HFF-Myc (cell line): ENCODE data around the gene CRY2.

ENCODE experiments used
- DNase-seq: peaks from one replicate; pipeline ENCODE4 v3.0.0-alpha.2; 2011; ENCODE audit warnings: low read depth; ENCODE audit errors: extremely low read depth
- H3K4me3 ChIP-seq: replicated peaks from 2 replicates; pipeline ENCODE4 v1.5.1; 2011; ENCODE audit warnings: low read depth, mild to moderate bottlenecking, control low read depth, low read length
- CTCF ChIP-seq: IDR thresholded peaks from 2 replicates; pipeline ENCODE4 v1.5.1; 2012; ENCODE audit warnings: mild to moderate bottlenecking, low read depth, low read length, control low read depth; ENCODE audit errors: missing control alignments

Gene CRY2

GRCh38 chr11:45918962-45919675 lies 71.8 kb downstream of the CRY2 start:
- no peak for TF ChIP-seq CTCF
- peak overlapping the region; percentile 95 for H3K4me3 ChIP-seq
- no peak for DNase-seq

GRCh38 chr11:45919806-45920530 lies 72.7 kb downstream of the CRY2 start:
- TF ChIP-seq CTCF = no peak
- DNase-seq = no peak
- H3K4me3 ChIP-seq = no peak overlapping the region

DNA sequence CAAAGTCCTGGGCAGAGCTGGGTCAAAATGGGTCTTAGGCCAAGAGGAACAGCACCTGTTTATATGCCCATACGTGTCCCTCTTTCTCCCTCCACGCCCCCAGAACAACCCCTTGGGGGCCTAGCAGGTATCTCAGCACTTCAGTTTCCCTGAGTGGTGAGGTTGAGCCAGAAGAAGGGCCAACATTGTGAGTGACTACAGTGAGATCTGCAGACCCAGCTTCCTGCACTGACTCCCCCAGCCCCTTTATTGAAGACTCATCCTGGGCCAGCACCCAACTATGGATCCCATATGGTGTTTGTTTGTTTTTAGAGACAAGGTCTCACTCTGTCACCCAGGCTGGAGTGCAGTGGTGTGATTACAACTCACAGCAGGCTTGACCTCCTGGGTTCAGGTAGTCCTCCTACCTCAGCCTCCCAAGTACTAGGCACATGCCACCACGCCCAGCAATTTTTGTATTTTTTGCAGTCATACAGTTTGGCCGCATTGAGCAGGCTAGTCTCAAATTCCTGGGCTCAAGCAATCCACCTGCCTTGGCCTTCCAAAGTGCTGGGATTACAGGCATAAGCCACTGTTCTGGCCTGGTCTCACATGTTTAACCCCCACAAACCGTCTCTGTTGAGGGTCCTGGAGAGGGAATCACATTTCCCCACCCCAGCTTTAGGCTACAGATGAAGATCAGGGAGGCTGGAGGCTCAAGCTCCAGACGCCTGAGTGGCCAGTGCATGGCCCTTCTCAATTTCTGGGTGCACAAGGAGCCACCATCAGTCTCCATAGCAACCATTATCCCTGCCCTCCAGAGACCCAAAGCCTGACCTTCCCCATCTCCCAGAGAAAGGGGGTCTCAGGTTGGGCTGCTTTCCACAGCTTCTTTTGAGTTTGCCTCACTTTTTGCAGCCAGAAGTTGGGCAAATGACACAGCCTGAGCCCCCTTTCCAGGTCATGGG lies 73.5 kb downstream of the CRY2 start:
- DNase-seq = no peak
- no peak overlapping the region for H3K4me3 ChIP-seq
- TF ChIP-seq CTCF = no peak

- no peak overlapping the region for H3K4me3 ChIP-seq
- no peak for TF ChIP-seq CTCF
- DNase-seq = no peak
Observed at GRCh38 chr11:45921561-45922424, 74.5 kb downstream of the CRY2 start.

DNA sequence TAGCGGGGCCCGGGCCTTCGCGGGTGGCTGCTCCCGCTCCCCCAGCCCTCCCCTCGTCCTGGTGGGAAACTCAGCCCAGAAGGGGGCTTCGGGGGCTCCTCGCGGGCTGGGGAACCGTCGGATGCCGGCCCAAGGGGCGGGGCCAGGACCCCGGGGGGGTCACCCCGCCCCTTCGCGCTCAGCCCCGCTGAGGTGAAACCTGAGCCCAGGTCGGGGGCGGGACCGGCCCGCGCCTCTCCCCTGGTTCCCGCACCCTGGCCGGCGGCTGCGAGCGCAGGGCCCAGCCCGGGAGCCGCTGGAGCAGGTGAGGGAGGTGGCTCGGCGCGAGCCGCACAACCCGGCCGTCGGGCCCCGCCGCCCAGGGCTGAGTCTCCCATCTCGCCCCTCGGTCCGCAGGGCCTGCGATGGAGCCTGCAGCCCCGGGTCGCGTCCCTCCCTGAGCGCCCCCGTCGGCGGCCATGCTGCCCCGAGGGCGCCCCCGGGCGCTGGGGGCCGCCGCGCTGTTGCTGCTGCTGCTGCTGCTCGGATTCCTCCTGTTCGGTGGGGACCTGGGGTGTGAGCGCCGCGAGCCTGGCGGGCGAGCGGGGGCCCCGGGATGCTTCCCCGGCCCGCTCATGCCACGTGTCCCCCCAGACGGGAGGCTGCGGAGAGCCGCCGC lies 75.3 kb downstream of the CRY2 start, which contains the start of gene LARGE2:
LARGE2 (plus strand) TSS at position 232 of the 658 bp plus-strand sequence; CDS start at position 459, 227 bp downstream.
- TF ChIP-seq CTCF = no peak
- no peak for DNase-seq
- H3K4me3 ChIP-seq = no peak within 1 kb of the TSS
